ENCODE measurements around the gene SIRPG.
A peak's percentile ranks its signal among the peaks of the same experiment; 100 is the strongest.
"Not testable (repeated sequence)": the region's sequence is repeated elsewhere in the genome, so short reads cannot be mapped to it uniquely, and the experiment has no call there.

Gene SIRPG

GRCh38 chr20:1671891-1672669 is 14.5 kb upstream of the SIRPG start:
- DNase-seq (ENCODE audit: low spot score): peak; percentile 91

DNA sequence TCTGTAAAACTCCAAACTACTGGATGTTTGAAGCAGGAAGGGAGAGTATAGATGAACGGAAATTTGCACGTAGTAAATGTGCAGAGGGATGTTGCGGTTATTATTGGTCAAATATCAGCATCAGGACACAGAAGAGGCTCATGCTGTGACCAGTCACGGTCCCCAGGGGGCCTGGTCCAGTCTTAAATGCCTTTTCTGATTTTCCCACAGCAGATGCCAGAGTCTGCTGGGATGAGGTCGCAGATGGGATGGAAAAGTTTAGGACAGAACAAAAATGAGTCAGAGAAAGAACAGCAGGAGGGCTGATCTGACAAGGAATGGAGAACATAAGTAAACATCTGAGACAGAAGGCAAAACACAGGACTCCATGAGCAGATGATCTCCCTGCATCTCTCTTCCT is 11.7 kb upstream of the SIRPG start:
- DNase-seq (ENCODE audit: low spot score): peak; percentile 28

DNA sequence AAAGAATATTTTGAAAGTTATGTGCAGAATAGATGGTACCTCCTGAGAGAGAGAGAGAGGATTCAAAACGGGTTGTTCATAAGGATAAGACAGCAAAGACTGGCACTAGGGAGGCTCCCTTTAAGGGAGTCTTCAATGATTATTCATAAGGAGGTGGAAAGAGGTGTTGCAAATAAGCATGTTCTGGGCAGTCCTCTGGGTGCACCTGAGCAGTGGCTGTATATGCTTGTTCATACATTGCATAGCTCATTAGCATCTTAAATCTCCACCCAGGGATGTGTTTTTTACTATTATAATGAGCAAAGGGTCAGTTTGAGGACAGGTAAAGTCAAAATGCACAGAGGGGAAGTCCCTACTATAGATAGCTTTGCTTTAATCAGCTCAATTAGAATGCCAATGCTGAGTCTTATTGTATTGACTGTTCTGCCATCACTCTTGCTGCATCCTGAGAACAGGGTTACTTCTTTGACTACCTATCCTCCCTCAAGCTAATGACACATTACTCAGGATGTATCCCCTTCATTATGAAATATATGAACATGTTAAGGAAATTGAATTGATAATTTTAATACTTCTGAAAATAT is 10.0 kb upstream of the SIRPG start:
- DNase-seq (ENCODE audit: low spot score): no peak

DNA sequence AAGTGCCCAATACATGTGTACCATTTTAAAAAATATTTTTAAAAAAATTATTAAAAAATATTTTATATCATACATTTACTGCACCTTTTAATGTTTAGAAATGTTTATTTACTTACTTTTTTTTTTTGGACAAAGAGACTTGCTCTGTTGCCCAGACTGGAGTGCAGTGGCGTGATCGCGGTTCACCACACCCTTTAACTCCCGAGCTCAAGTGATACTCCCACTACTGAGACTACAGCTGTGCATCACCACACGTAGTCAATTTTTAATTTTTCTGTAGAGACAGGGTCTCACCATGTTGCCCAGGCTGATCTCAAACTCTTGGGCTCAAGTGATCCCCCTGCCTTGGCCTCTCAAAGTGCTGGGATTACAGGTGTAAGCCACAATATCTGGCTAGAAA is 9.2 kb upstream of the SIRPG start:
- DNase-seq (ENCODE audit: low spot score): no peak

DNA sequence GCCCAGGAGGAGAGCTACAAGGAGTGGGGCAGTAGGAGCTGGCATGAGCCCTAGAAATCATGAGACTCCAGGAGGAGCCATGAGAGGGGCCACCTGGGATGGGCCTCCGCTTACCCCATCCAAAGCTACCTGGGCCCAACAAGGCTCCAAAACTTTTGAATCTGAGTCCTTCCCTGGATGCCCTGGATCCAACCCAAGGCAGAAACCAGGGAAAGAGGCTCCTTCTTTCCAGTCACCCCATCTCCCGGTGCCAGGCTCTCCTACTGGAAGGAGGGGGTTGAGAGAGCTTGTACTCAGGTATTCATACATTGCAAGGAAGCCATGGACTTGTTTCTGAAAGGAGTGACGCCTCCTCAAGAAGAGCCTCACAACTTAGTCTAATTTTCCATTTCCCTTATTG is 7.8 kb upstream of the SIRPG start:
- no peak for DNase-seq (ENCODE audit: low spot score)

GRCh38 chr20:1664911-1665310 is 7.3 kb upstream of the SIRPG start:
- no peak for DNase-seq (ENCODE audit: low spot score)

- no peak for DNase-seq (ENCODE audit: low spot score)
These were observed 6.3 kb upstream of the SIRPG start for GRCh38 chr20:1663917-1664316.

DNA sequence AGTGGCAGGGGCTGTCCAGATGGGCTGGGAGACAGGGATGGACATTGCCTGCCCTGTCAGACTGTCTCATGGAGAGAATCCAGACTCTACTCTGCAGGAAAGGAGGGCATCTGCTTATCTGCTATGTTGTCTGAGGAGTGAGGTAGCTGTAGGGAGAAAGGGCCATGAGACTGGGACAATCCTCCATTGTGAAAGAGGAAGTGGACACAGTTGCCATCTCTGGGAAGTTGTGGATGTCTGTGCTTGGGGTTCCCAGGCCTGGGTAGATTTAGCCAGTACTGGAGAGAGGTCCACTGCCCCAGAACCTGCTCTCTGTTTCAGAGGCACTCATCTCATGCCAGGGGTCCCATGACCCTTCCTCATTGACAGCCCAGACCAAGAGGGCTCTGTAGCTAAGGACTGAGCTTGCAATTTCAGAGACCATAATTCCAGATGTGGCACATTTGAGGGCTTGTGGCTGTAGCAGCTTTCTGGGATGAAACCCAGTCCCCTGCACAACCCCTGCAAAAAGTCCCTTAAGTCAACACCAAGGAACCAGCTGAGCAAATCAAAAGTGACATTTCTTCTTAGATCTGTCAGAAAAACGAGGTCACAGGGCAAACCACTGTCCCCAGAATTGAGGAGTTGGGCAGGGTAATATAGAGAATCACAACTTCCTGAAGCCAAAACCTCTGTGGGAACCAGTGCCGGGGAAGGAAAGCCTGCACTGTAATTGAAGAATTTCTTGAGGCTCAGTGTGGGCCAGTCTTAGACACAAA is 4.1 kb upstream of the SIRPG start:
- DNase-seq (ENCODE audit: low spot score): no peak

GRCh38 chr20:1660246-1660645 is 2.7 kb upstream of the SIRPG start:
- no peak for DNase-seq (ENCODE audit: low spot score)

DNA sequence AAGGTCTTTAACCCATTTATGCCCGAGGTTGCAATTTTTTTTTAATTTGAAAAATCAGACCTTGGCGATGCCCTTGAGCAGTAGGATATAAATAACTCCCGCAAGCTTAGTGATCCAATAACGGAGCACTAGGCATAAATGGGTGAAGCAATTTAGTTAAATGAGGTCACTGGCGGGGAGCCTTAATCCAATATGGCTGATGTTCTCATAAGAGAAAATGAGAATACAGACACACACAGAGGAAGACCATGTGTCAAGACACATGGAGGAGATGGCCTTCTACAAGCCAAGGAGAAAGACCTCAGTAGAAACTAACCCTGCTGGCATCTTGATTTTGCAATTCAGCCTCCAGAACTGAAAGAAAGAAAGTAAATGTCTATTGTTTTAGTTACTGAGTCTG is 735 bp downstream of the SIRPG start:
- no peak for DNase-seq (ENCODE audit: low spot score)

DNA sequence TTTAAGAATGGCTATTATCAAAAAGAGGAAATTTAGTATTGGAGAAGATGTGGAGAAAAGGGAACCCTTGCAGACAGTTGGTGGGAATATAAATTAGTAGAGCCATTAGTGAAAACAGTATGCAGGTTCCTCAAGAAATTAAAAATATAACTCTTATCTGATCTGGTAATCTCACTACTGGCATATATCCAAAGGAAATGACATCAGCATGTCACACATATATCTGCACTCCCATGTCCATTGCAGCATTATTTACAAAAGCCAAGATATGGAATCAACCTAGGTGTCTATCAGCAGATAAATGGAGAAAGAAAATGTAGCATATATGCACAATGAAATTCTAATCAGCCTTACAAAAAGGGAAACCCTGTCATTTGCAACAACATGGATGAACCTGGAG is 2.6 kb downstream of the SIRPG start:
- DNase-seq (ENCODE audit: low spot score): no peak

DNA sequence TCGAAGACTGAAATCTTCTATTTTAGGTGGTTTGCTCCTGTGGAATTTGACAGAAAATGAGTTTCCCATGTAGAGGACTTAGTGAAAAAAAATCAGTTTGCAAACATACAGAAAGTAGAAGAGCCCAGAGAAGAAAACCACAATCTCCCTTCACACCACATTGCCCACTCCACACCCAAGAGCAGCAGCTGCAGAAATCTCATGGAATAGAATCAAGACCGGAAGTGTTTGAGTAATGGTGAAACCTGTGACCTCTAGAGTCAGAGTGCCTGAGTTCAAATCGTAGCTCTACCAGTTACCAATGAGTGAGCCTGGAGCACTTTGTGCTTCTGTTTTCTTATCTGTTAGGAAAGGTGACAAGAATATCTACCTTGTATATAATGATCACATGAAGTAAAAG is 4.6 kb downstream of the SIRPG start:
- DNase-seq (ENCODE audit: low spot score): no peak

- no peak for DNase-seq (ENCODE audit: low spot score)
These were observed 5.5 kb downstream of the SIRPG start for GRCh38 chr20:1652104-1652503.

- no peak for DNase-seq (ENCODE audit: low spot score)
These were observed 6.1 kb downstream of the SIRPG start for GRCh38 chr20:1651268-1652058.

DNA sequence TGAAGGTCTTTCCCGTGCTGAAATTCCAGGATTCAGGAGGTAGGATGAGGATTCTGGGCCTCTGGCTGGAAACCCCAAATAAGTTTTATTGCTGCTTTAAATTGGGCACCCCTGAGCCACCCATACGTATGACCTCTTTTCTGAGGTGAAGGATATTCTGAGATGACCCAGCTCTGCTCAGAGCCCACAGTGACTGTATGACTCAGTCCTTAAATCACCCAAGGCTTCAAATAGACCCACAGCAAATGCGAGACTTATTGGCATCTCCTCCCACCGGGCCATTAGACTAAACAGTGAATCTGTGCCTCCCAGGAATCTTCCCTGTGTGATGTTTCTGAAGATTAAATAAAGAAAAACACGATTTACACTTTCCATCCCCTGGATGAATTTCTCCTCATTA is 9.5 kb downstream of the SIRPG start:
- DNase-seq (ENCODE audit: low spot score): no peak

DNA sequence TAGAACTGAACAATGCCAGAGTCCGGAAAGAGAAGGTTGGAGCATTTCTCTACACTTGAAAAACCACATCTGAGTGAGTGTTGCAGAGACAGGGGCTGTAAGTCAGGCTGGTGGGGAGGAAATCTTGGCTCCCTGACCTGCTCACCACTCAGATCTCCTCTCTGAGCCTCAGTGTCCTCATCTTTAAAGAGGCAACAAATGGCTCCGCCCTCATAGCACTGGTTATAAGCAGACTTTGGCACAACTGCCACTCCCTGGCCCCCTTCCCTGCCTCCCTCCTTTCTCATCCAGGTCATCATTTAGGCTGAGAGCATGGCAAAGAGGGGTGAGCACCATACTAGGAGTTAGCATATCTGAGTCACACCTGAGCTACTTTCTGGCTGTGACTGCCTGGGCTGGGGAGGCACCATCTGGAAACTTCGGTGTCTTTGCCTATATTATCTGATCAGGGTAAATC is 10.6 kb downstream of the SIRPG start:
- no peak for DNase-seq (ENCODE audit: low spot score)

GRCh38 chr20:1644101-1644962 is 13.2 kb downstream of the SIRPG start:
- DNase-seq (ENCODE audit: low spot score): no peak

DNA sequence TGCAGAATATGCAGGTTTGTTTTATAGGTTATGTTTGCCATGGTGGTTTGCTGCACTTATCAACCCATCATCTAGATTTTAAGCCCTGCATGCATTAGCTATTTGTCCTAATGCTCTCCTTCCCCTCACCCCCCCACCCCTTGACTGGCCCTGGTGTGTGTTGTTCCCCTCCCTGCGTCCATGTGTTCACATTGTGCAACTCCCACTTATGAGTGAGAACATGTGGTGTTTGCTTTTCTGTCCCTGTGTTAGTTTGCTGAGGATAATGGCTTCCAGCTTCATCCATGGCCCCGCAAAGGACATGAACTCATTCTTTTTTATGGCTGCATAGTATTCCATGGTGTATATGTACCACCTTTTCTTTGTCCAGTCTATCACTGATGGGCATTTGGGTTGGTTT is 18.9 kb downstream of the SIRPG start:
- DNase-seq (ENCODE audit: low spot score): not testable (repeated sequence)

GRCh38 chr20:1637755-1638154 is 19.8 kb downstream of the SIRPG start:
- no peak for DNase-seq (ENCODE audit: low spot score)

GRCh38 chr20:1637226-1637625 is 20.4 kb downstream of the SIRPG start:
- no peak for DNase-seq (ENCODE audit: low spot score)

- DNase-seq (ENCODE audit: low spot score): no peak
These were observed 21.0 kb downstream of the SIRPG start for GRCh38 chr20:1636621-1637020.
